ENCODE measurements around the gene SYMPK.

Gene SYMPK

GRCh38 chr19:45767881-45768654, 94.9 kb downstream of the SYMPK start:
- no peak for TF ChIP-seq CTCF (conservative IDR thresholded peaks at IDR 0.05; ENCODE audit: low read length)
- peak; percentile 73 for DNase-seq (ENCODE audit: low read depth)
- H3K4me3 ChIP-seq (ENCODE audit: low read length) = peak overlapping the region; percentile 91

DNA sequence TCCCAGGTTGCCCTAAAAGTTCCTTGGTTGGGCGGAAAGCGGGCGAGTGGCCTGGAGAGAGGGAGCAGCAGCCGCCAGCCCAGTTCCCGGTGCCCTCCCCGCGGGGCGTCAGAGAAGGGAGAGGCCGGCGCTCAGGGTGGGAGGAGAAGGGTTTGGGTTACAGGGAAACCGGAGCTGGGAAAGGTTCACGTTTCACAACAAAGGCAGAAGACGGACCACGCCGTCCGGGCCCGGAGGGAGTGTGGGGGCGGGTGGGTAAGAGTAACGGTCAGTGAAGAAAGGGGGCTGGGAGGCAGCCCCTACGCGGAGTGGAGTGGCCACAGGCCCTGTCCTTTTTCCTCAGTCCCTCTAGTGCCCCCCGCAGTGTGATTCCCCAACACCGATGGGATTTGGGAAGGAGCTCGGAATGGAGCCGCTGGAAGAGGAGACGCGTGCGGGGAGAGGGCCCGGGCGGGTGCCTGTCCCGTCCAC, 95.5 kb downstream of the SYMPK start:
- no peak for TF ChIP-seq CTCF (conservative IDR thresholded peaks at IDR 0.05; ENCODE audit: low read length)
- peak; percentile 82 for DNase-seq (ENCODE audit: low read depth)
- peak overlapping the region; percentile 91 for H3K4me3 ChIP-seq (ENCODE audit: low read length)

- DNase-seq (ENCODE audit: low read depth) = no peak
- TF ChIP-seq CTCF (conservative IDR thresholded peaks at IDR 0.05; ENCODE audit: low read length) = no peak
- peak overlapping the region; percentile 91 for H3K4me3 ChIP-seq (ENCODE audit: low read length)
Observed at GRCh38 chr19:45766869-45767346, 96.0 kb downstream of the SYMPK start.

DNA sequence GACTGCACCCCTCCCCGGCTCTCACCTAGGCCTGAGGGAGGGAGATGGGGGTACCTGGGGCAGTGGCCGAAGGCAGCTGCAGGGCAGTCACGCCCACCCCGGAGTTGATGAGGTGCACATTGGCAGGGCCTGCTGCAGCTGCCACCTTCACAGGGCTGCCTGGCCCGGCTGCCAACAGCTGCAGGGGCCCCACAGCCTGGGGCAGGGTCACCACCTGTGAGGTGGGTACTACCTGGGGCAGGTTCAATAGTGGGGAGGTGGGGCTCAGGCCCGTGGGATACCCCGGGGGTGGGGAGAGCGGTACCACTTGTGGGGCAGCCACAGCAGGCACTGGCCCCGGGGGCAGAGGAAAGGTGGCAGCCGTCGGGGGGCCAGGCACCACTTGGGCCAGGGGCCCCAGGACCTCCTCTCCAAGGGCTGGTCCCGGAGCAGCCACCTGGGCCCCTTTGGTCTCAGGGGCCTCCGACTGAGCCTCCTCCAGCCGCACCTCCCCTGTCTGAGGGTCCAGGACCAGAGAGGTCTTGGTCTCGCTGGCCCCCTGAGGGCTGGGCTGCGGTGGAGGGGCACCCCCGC, 96.6 kb downstream of the SYMPK start:
- no peak for DNase-seq (ENCODE audit: low read depth)
- H3K4me3 ChIP-seq (ENCODE audit: low read length) = peak overlapping the region; percentile 91
- no peak for TF ChIP-seq CTCF (conservative IDR thresholded peaks at IDR 0.05; ENCODE audit: low read length)

DNA sequence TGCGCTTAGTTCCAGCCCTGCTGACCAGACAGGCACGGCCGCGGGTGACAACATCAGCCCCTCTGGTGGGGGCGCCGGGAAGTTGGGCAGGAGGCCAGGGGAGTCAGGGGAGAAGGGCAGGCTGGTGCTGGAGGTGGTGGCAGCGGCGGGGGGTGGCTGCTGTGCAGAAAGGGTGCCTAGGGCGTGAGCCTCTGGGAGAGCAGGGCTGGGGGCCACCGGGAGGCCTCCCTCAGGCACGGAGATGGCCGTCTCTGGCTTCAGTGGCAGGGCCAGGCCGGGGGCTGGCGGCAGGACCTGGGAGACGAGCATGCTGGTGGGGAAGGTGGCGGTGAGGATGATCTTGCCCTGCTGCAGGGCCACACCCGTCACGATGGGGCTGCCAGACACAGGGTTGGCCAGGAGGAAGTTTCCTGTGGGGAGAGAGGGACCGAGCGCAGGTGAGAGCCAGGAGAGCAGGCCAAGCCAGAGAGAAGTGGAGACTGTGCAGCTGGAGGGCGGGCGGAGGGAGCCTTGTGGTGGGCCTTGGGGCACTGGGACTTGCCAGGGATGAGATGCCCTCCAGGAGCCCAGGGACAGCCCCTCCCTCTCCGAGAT, 97.1 kb downstream of the SYMPK start:
- no peak for DNase-seq (ENCODE audit: low read depth)
- H3K4me3 ChIP-seq (ENCODE audit: low read length) = no peak overlapping the region; the same call in 1 of the 2 replicates
- no peak for TF ChIP-seq CTCF (conservative IDR thresholded peaks at IDR 0.05; ENCODE audit: low read length)

Measured in AG10803 (cell line).